ENCODE measurements around the gene PPIH.
"Not testable (repeated sequence)": the region's sequence is repeated elsewhere in the genome, so short reads cannot be mapped to it uniquely, and the experiment has no call there.

DNA sequence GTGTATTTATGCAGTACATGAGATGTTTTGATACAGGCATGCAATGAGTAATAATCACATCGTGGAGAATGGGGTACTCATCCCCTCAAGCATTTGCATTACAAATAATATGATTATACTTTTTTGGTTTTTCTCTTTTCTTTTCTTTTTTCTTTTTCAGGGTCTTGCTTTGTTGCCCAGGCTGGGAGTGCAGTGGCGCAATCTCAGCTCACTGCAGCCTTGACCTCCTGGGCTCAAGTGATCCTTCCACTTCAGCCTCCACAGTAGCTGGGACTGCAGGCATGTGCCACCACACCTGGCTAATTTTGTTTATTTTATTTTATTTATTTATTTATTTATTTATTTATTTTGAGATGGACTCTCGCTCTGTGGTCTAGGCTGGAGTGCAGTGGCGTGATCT lies 37.0 kb upstream of the PPIH start:
- TF ChIP-seq, protein P1, sequence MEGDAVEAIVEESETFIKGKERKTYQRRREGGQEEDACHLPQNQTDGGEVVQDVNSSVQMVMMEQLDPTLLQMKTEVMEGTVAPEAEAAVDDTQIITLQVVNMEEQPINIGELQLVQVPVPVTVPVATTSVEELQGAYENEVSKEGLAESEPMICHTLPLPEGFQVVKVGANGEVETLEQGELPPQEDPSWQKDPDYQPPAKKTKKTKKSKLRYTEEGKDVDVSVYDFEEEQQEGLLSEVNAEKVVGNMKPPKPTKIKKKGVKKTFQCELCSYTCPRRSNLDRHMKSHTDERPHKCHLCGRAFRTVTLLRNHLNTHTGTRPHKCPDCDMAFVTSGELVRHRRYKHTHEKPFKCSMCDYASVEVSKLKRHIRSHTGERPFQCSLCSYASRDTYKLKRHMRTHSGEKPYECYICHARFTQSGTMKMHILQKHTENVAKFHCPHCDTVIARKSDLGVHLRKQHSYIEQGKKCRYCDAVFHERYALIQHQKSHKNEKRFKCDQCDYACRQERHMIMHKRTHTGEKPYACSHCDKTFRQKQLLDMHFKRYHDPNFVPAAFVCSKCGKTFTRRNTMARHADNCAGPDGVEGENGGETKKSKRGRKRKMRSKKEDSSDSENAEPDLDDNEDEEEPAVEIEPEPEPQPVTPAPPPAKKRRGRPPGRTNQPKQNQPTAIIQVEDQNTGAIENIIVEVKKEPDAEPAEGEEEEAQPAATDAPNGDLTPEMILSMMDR (conservative IDR thresholded peaks at IDR 0.05 in 1 of 2, IDR thresholded peaks at IDR 0.05 in 1 of 2; ENCODE audit: extremely low read depth in 1 of 2, insufficient read depth in 1 of 2, low read depth in 1 of 2, low read length in 2 of 2): not testable (repeated sequence)
- TF ChIP-seq EZH2 (IDR thresholded peaks at IDR 0.05; ENCODE audit: borderline replicate concordance, low read length): not testable (repeated sequence)
